RWPE2 (cell line): ENCODE results near the gene HNRNPD.
A peak's percentile ranks its signal among the peaks of the same experiment; 100 is the strongest.
"Not testable (repeated sequence)": the region's sequence is repeated elsewhere in the genome, so short reads cannot be mapped to it uniquely, and the experiment has no call there.

Source experiments
- ATAC-seq: fragments of 200-7000 bp; cut with Tn5 transposase; 3 replicates; pipeline ENCODE4 v1.9.1; 2021; ENCODE audit warnings: low read depth
- DNase-seq: peaks from one replicate; pipeline ENCODE4 v3.0.0-alpha.2; 2020; ENCODE audit warnings: low spot score
- H3K27ac ChIP-seq: fragments of 450-650 bp; 2 replicates; pipeline ENCODE4 v1.5.1; 2017; ENCODE audit warnings: mild to moderate bottlenecking; ENCODE audit not compliant: poor library complexity, severe bottlenecking
- H3K27me3 ChIP-seq: fragments of 250-450 bp; sonication (Bioruptor Pico); 2 replicates; pipeline ENCODE4 v1.5.1; 2021; ENCODE audit warnings: mild to moderate bottlenecking, moderate library complexity; ENCODE audit not compliant: insufficient read depth, poor library complexity, severe bottlenecking
- H3K36me3 ChIP-seq: fragments of 250-450 bp; sonication (Bioruptor Pico); 2 replicates; pipeline ENCODE4 v1.5.1; 2020; ENCODE audit warnings: low read depth, mild to moderate bottlenecking, moderate library complexity
- H3K4me1 ChIP-seq: fragments of 250-450 bp; sonication (Bioruptor Pico); 2 replicates; pipeline ENCODE4 v1.5.1; 2021; ENCODE audit warnings: mild to moderate bottlenecking, moderate library complexity; ENCODE audit not compliant: insufficient read depth, poor library complexity, severe bottlenecking
- H3K4me3 ChIP-seq: fragments of 250-450 bp; sonication (Bioruptor Pico); 2 replicates; pipeline ENCODE4 v1.5.1; 2021; ENCODE audit warnings: mild to moderate bottlenecking, moderate library complexity; ENCODE audit not compliant: severe bottlenecking
- H3K9me3 ChIP-seq: fragments of 250-450 bp; sonication (Bioruptor Pico); 2 replicates; pipeline ENCODE4 v1.5.1; 2021; ENCODE audit warnings: mild to moderate bottlenecking, moderate library complexity; ENCODE audit not compliant: severe bottlenecking
- TF ChIP-seq, protein P1 (sequence below): fragments of 450-650 bp; IDR thresholded peaks from one replicate; pipeline ENCODE4 v1.5.1; 2017; ENCODE audit warnings: mild to moderate bottlenecking, moderate library complexity; ENCODE audit not compliant: poor library complexity, severe bottlenecking

HNRNPD gene

DNA sequence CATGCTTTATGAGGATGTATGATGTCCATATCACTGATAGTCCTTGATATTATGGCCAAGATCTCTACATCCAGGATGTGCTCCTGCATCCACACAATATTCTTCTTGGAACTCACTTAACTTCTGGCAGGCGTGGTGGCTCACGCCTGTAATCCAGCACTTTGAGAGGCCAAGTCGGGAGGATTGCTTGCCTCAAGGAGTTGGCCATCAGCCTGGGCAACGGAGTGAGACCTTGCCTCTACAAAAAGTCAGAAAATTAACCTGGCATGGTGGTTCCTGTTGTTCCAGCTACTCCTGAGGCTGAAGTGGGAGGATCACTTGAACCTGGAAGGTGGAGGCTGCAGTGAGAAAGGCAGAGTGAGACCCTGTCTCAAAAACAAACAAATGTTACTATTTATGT lies 2.3 kb upstream of the HNRNPD start:
- H3K27me3 ChIP-seq: no peaks in the 10 kb centered on the region
- H3K4me3 ChIP-seq: no peak overlapping the region
- no peak overlapping the region for H3K27ac ChIP-seq
- ATAC-seq (no peak), DNase-seq (no peak)
- H3K36me3 ChIP-seq: peaks cover 20% of the 10 kb centered on the region
- H3K4me1 ChIP-seq: peaks cover 8% of the 10 kb centered on the region
- TF ChIP-seq, protein P1, sequence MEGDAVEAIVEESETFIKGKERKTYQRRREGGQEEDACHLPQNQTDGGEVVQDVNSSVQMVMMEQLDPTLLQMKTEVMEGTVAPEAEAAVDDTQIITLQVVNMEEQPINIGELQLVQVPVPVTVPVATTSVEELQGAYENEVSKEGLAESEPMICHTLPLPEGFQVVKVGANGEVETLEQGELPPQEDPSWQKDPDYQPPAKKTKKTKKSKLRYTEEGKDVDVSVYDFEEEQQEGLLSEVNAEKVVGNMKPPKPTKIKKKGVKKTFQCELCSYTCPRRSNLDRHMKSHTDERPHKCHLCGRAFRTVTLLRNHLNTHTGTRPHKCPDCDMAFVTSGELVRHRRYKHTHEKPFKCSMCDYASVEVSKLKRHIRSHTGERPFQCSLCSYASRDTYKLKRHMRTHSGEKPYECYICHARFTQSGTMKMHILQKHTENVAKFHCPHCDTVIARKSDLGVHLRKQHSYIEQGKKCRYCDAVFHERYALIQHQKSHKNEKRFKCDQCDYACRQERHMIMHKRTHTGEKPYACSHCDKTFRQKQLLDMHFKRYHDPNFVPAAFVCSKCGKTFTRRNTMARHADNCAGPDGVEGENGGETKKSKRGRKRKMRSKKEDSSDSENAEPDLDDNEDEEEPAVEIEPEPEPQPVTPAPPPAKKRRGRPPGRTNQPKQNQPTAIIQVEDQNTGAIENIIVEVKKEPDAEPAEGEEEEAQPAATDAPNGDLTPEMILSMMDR: no peak
- no peaks in the 10 kb centered on the region for H3K9me3 ChIP-seq

DNA sequence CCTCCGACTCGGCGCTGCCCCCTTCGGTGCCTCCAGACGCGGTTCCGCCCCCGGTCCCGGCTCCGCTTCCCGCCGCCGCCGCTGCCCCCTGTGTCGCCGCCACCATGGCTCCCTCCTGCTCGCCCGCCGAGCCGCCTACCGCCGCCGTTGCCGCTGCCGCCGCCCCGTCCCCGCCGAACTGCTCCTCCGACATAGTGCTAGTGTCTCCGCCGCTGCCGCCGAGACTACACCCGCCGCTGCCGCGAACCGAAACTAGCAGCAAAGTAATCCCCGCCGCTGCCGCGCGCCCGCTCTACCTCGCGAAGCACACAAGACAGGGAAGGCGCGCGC lies 340 bp downstream of the HNRNPD start:
- ATAC-seq: no peak
- no peaks in the 10 kb centered on the region for H3K27me3 ChIP-seq
- H3K4me1 ChIP-seq: peaks cover 28% of the 10 kb centered on the region
- H3K27ac ChIP-seq: peak overlapping the region; percentile 94
- no peaks in the 10 kb centered on the region for H3K9me3 ChIP-seq
- TF ChIP-seq, protein P1: no peak
- peaks cover 46% of the 10 kb centered on the region for H3K36me3 ChIP-seq
- peak overlapping the region; percentile 89 for H3K4me3 ChIP-seq
- peak; percentile 64 for DNase-seq

DNA sequence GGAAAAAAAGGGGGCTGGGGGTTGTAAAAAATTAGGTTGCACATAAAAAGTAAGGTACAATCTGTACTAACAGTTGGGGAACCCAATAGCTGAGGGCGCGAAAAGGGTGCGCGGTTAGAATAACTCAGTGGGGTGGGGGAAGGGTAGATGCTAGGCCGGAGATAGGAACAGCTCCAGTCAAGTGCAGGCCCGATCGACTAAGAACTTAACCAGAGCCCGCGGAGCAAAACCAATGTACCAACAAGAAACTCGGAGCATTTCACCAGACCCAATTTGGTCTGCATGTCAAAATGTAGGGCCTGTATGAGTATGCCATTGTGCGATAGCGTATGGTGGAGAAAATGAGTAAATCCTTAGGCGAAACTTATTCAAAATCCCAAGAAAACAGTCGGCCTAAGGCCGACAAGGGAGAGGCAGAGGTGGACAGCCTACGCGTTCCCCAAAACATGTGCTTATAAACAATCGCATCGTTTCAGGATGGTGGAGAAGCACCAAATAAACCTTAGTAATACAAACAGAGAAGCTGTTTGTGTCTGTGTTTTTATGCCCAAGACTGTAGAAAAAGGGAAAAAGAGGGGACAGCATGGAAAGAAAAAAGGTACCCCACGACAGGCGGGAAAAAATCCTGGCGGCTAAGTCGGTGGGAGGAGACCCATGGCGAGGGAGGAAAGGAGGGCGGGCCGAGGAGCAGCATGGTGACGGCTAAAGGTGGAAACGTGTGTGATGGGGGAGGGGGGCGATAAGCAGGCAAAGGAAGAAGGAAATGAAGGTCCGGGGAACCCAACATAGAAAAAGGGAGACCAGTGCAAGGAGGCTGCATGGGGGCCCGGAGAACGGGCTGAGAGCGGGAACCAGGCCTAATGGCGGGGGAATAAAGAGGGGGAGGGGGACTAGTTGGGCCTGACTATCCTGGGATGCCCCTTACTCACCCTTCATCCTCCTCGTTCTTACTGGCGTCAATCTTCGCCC lies 990 bp downstream of the HNRNPD start:
- peak; percentile 89 for DNase-seq
- H3K9me3 ChIP-seq: no peaks in the 10 kb centered on the region
- ATAC-seq: peak; percentile 47
- no peaks in the 10 kb centered on the region for H3K27me3 ChIP-seq
- peak overlapping the region; percentile 89 for H3K4me3 ChIP-seq
- H3K27ac ChIP-seq: peak overlapping the region; percentile 94
- TF ChIP-seq, protein P1: no peak
- peaks cover 53% of the 10 kb centered on the region for H3K36me3 ChIP-seq
- peaks cover 34% of the 10 kb centered on the region for H3K4me1 ChIP-seq

DNA sequence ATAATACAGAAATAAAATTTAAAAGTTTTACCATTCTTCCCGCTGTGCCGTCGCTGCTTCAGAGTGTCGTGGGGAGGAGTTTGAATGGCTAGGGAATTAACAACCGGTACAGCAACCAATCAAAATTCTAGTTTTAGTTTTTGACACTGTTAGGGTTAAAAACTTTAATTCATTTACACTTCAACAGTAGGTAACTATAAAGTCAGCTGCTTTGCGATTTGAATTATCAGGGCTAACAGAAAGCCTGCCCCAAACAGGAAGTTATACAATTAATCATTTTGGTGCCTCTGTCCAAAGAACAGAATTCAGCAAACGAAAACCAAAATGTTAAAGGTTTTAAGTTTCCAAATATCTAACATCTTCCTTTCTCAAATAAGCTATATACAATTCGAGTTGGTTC lies 2.3 kb downstream of the HNRNPD start:
- ATAC-seq: no peak
- DNase-seq: no peak
- peaks cover 66% of the 10 kb centered on the region for H3K36me3 ChIP-seq
- peak overlapping the region; percentile 89 for H3K4me3 ChIP-seq
- H3K27ac ChIP-seq: peak overlapping the region; percentile 94
- TF ChIP-seq, protein P1: no peak
- H3K4me1 ChIP-seq: peaks cover 47% of the 10 kb centered on the region
- no peaks in the 10 kb centered on the region for H3K9me3 ChIP-seq
- no peaks in the 10 kb centered on the region for H3K27me3 ChIP-seq

DNA sequence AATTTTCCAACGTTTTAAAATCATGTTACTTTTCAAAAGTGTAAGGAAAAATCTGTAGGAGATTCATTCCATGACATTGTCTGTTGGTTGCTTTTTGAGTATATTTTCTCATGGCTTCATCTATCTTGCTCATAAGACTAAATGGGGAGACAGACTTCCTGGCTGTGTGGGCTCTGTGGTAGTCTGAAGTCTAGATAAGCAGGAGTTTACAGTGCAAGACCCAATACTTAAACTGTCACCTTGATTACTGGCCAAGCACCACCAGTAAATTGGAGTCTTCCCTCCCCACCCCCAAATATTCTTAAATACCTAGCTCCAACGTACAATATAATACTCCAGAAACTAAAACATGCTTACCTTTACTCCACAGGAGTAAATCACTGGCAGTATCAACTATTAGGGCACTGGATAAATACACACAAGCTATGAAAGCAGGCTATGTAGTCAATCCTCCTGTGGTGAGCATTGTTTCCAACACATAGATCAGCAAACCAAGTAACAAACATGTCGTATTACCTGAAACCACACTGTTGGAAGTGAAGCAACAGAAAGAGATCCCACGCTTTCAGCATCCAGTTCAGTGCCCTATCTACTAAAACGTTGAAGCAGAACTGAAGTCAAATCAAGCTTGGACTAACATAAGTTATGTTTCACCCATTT lies 6.2 kb downstream of the HNRNPD start:
- Histone ChIP-seq H3K36me3 (peaks cover 98% of the 10 kb centered on the region), H3K4me3 (no peak overlapping the region), H3K27ac (no peak overlapping the region), H3K4me1 (peaks cover 50% of the 10 kb centered on the region), H3K9me3 (no peaks in the 10 kb centered on the region), H3K27me3 (no peaks in the 10 kb centered on the region)
- ATAC-seq (no peak), DNase-seq (no peak)
- TF ChIP-seq, protein P1: no peak

DNA sequence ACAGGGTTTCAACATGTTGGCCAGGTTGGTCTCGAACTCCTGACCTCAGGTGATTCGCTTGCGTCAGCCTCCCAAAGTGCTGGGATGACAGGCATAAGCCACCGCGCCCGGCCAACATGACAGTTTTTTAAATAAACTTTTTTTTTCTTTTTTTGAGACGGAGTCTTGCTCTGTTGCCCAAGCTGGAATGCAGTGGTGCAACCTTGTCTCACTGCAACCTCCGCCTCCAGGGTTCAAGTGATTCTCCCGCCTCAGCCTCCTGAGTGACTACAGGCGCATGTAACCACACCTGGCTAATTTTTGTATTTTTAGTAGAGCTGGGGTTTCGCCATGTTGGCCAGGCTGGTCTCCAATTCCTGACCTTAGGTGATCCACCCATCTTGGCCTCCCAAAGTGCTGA lies 7.4 kb downstream of the HNRNPD start:
- ATAC-seq, DNase-seq, H3K27ac ChIP-seq, H3K27me3 ChIP-seq, H3K9me3 ChIP-seq, H3K4me3 ChIP-seq: not testable (repeated sequence)
- Histone ChIP-seq H3K4me1 (peaks cover 50% of the 10 kb centered on the region), H3K36me3 (peaks cover 95% of the 10 kb centered on the region)
